ENCODE data around the gene FKBP5. TPM values are rescaled to one million over a fixed set of nuclear protein-coding genes. Genes with fewer than 3 reads are reported as not detected.

Gene FKBP5
- total RNA-seq, 1 experiment from 2014 or later, result 33.9 TPM

- no peak overlapping the region for H3K9ac ChIP-seq (ENCODE audit: extremely low read depth, insufficient read length, low read length)
- Mint-ChIP-seq H3K36me3 (ENCODE audit: insufficient read depth in 1 of 3, low read depth in 3 of 3) (peaks cover 2 to 31% (median 26%) of the 10 kb centered on the region in 3 experiments; a peak in 5 of 7 replicates), H3K27me3 (ENCODE audit: low read depth) (no peaks in the 10 kb centered on the region), H3K9me3 (no peaks in the 10 kb centered on the region), H3K4me1 (peaks cover 0 to 4% of the 10 kb centered on the region in 2 experiments; a peak in 1 of 4 replicates), H3K27ac (no peak overlapping the region), H3K4me3 (no peak overlapping the region)
- no peak overlapping the region for H2BK15ac ChIP-seq (ENCODE audit: low read depth, low read length)
- no peak overlapping the region for H3K4me2 ChIP-seq (ENCODE audit: insufficient read depth, insufficient read length, low read length)
- no peaks in the 10 kb centered on the region for H4K20me1 ChIP-seq (ENCODE audit: control insufficient read depth, insufficient read depth, insufficient read length)
- no peak overlapping the region for H3T11ph ChIP-seq (ENCODE audit: low read length)
- no peak overlapping the region for H2BK12ac ChIP-seq (ENCODE audit: insufficient read length, low read depth, low read length)
- H3K9me3 ChIP-seq (ENCODE audit: control insufficient read depth, low read depth, low read length), result no peaks in the 10 kb centered on the region
- no peak overlapping the region for H2AK5ac ChIP-seq (ENCODE audit: insufficient read length, low read length)
- no peaks in the 10 kb centered on the region for H3K79me1 ChIP-seq (ENCODE audit: insufficient read depth, low read depth, low read length, poor library complexity, severe bottlenecking)
- H3K18ac ChIP-seq (ENCODE audit: insufficient read length, low read depth, low read length), result no peak overlapping the region
- H3K4me1 ChIP-seq (ENCODE audit: insufficient read depth, low read length), result no peaks in the 10 kb centered on the region
- H2BK120ac ChIP-seq (ENCODE audit: low read depth, low read length, poor library complexity, severe bottlenecking), result no peak overlapping the region
- DNase-seq, result no peak
- H2BK20ac ChIP-seq (ENCODE audit: low read depth, low read length, poor library complexity, severe bottlenecking), result no peak overlapping the region
- WGBS (ENCODE audit: extremely low coverage, insufficient read length, low lambda C conversion rate), result no CpG with 5 or more reads among the region's 6 CpGs
- no peak overlapping the region for H4K91ac ChIP-seq (ENCODE audit: insufficient read length, low read depth, low read length)
- no peak overlapping the region for H4K8ac ChIP-seq (replicated peaks; ENCODE audit: insufficient read length, low read depth, low read length)
- H4K5ac ChIP-seq (ENCODE audit: insufficient read length, low read depth, low read length), result no peak overlapping the region
- H3K27ac ChIP-seq (ENCODE audit: insufficient read length, low read depth, low read length), result no peak overlapping the region
- H3K79me2 ChIP-seq (ENCODE audit: insufficient read depth, low read length), result no peaks in the 10 kb centered on the region
- H2BK5ac ChIP-seq (ENCODE audit: insufficient read length, low read length), result no peak overlapping the region
- no peaks in the 10 kb centered on the region for H3K23me2 ChIP-seq (ENCODE audit: insufficient read length, low read depth, low read length, poor library complexity, severe bottlenecking)
- no peak overlapping the region for H3K4ac ChIP-seq (ENCODE audit: low read depth, low read length)
- no peak for TF ChIP-seq CTCF (conservative IDR thresholded peaks at IDR 0.05)
- H3K14ac ChIP-seq (ENCODE audit: insufficient read depth, low read length), result no peak overlapping the region
- H3K23ac ChIP-seq (ENCODE audit: insufficient read length, low read depth, low read length), result no peak overlapping the region
- no peak overlapping the region for H3K56ac ChIP-seq (ENCODE audit: insufficient read length, low read depth, low read length)
- H3K27me3 ChIP-seq (ENCODE audit: insufficient read depth, low read length), result no peaks in the 10 kb centered on the region
- no peak overlapping the region for H2AFZ ChIP-seq (ENCODE audit: low read length)
Observed at GRCh38 chr6:35594503-35595186, 94.1 kb downstream of the FKBP5 start.
